HG03280 (cell line): ENCODE data around the gene TAS2R41.
"Not testable (repeated sequence)": the region's sequence is repeated elsewhere in the genome, so short reads cannot be mapped to it uniquely, and the experiment has no call there.

Source experiments
- ATAC-seq: cut with Tn5 transposase; IDR thresholded peaks from one replicate; pipeline ENCODE4 v1.9.1; 2021; ENCODE audit warnings: mild to moderate bottlenecking, moderate library complexity; ENCODE audit not compliant: unreplicated experiment

TAS2R41 gene

GRCh38 chr7:143455942-143456341 is 21.7 kb upstream of the TAS2R41 start:
- ATAC-seq: no peak

- ATAC-seq: no peak
Observed at GRCh38 chr7:143456992-143457793, 20.5 kb upstream of the TAS2R41 start.

- no peak for ATAC-seq
Observed at GRCh38 chr7:143458263-143458662, 19.4 kb upstream of the TAS2R41 start.

- ATAC-seq: no peak
Observed at GRCh38 chr7:143458681-143459080, 19.0 kb upstream of the TAS2R41 start.

GRCh38 chr7:143459359-143459758 is 18.3 kb upstream of the TAS2R41 start:
- ATAC-seq: no peak

GRCh38 chr7:143460271-143460979 is 17.2 kb upstream of the TAS2R41 start:
- no peak for ATAC-seq

GRCh38 chr7:143462045-143462444 is 15.6 kb upstream of the TAS2R41 start:
- no peak for ATAC-seq

GRCh38 chr7:143463556-143463955 is 14.1 kb upstream of the TAS2R41 start:
- no peak for ATAC-seq

- ATAC-seq: no peak
Observed at GRCh38 chr7:143463957-143464356, 13.7 kb upstream of the TAS2R41 start.

GRCh38 chr7:143467724-143468123 is 9.9 kb upstream of the TAS2R41 start:
- ATAC-seq: no peak

- ATAC-seq: not testable (repeated sequence)
Observed at GRCh38 chr7:143472071-143472689, 5.5 kb upstream of the TAS2R41 start.

GRCh38 chr7:143479055-143479766 is 1.5 kb downstream of the TAS2R41 start:
- ATAC-seq: no peak

- no peak for ATAC-seq
Observed at GRCh38 chr7:143480501-143480900, 2.8 kb downstream of the TAS2R41 start.

GRCh38 chr7:143484119-143484518 is 6.4 kb downstream of the TAS2R41 start:
- no peak for ATAC-seq

GRCh38 chr7:143485094-143485493 is 7.4 kb downstream of the TAS2R41 start:
- no peak for ATAC-seq

GRCh38 chr7:143485500-143485899 is 7.8 kb downstream of the TAS2R41 start:
- no peak for ATAC-seq

- ATAC-seq: not testable (repeated sequence)
Observed at GRCh38 chr7:143486266-143486665, 8.6 kb downstream of the TAS2R41 start.

- no peak for ATAC-seq
Observed at GRCh38 chr7:143487061-143487460, 9.4 kb downstream of the TAS2R41 start.

- no peak for ATAC-seq
Observed at GRCh38 chr7:143487566-143487965, 9.9 kb downstream of the TAS2R41 start.

GRCh38 chr7:143490717-143491306 is 13.1 kb downstream of the TAS2R41 start:
- no peak for ATAC-seq

GRCh38 chr7:143492043-143492471 is 14.4 kb downstream of the TAS2R41 start:
- ATAC-seq: no peak
